K562 (cell line): ENCODE measurements around the gene SLC35G6. TPM values are rescaled to one million over a fixed set of nuclear protein-coding genes. Genes with fewer than 3 reads are reported as not detected.

Source experiments
- BACH1 ChIP-seq: fragments of 200-800 bp; sonication (Bioruptor generic); IDR thresholded peaks from 2 replicates; pipeline ENCODE4 v1.6.1; 2016; ENCODE audit warnings: missing genetic modification characterization, missing compliant biosample characterization
- CXXC5 ChIP-seq: fragments of 250-450 bp; sonication (Bioruptor Pico); IDR thresholded peaks from 2 replicates; pipeline ENCODE4 v1.8.0; 2022; ENCODE audit warnings: inconsistent platforms, mild to moderate bottlenecking, moderate library complexity
- EHMT2 ChIP-seq: fragments of 450-650 bp; IDR thresholded peaks from 2 replicates; pipeline ENCODE4 v1.6.1; 2018; ENCODE audit warnings: antibody characterized with exemption
- ERF ChIP-seq: fragments of 450-650 bp; formaldehyde crosslinking; IDR thresholded peaks from 2 replicates; pipeline ENCODE4 v1.4.0; 2020; ENCODE audit warnings: mild to moderate bottlenecking, mixed read lengths
- HIVEP1 ChIP-seq: fragments of 250-450 bp; sonication (Bioruptor Pico); IDR thresholded peaks from 2 replicates; pipeline ENCODE4 v1.4.0; 2020; ENCODE audit warnings: mild to moderate bottlenecking
- HMGN3 ChIP-seq: IDR thresholded peaks from 2 replicates; pipeline ENCODE4 v1.6.1; 2011; ENCODE audit warnings: borderline replicate concordance, low read depth, mild to moderate bottlenecking, mixed read lengths, low read length; ENCODE audit not compliant: insufficient read length; ENCODE audit errors: extremely low read depth
- KLF10 ChIP-seq: fragments of 250-450 bp; sonication (Bioruptor Pico); IDR thresholded peaks from 2 replicates; pipeline ENCODE4 v1.6.1; 2021; ENCODE audit warnings: matching md5 sums
- NCOR1 ChIP-seq: fragments of 450-650 bp; IDR thresholded peaks from 2 replicates; pipeline ENCODE4 v1.6.1; 2016; ENCODE audit warnings: mild to moderate bottlenecking, moderate library complexity
- RCOR1 ChIP-seq, 2 experiments: IDR thresholded peaks; 2 replicates each; pipeline ENCODE4 v1.6.1; 2012; ENCODE audit warnings: low read depth in 2 of 2, low read length in 2 of 2, borderline replicate concordance in 1 of 2, improper control_type of control experiment in 1 of 2
- REST ChIP-seq, 2 experiments: fragments of 450-650 bp; formaldehyde crosslinking in 1 of 2; IDR thresholded peaks; 2 replicates each; pipeline versions ENCODE4 v1.4.0 to v1.6.1; 2014 to 2020; ENCODE audit warnings: mild to moderate bottlenecking in 2 of 2, borderline replicate concordance in 1 of 2, low read depth in 1 of 2
- SP1 ChIP-seq: sonication (generic); formaldehyde crosslinking; IDR thresholded peaks from 2 replicates; pipeline ENCODE4 v1.8.1; 2022; ENCODE audit warnings: mild to moderate bottlenecking, missing genetic modification reagents
- STAT5B ChIP-seq: fragments of 250-450 bp; sonication (Bioruptor Pico); IDR thresholded peaks from 2 replicates; pipeline ENCODE4 v1.8.0; 2021; ENCODE audit warnings: mild to moderate bottlenecking, inconsistent platforms
- ZMIZ1 ChIP-seq, 2 experiments: fragments of 150-350 bp in 1 of 2; IDR thresholded peaks; 2 replicates each; pipeline ENCODE4 v1.6.1; 2012 to 2016; ENCODE audit warnings: low read depth in 2 of 2, low read length in 2 of 2, mild to moderate bottlenecking in 1 of 2, moderate library complexity in 1 of 2
- ZNF589 ChIP-seq: fragments of 200-800 bp; sonication (Bioruptor generic); IDR thresholded peaks from 2 replicates; pipeline ENCODE4 v1.6.1; 2016; ENCODE audit warnings: low read depth, missing genetic modification characterization, missing compliant biosample characterization
- polyA plus RNA-seq, 8 experiments: library from polyadenylated mRNA; depleted of rRNA in 4 of 8; stranded (reverse) in 5 of 8; unstranded in 3 of 8; fragments of >200 nt; fragmentation: Nextera tagmentation in 2 of 8; fragmentation: Illumina TruSeq in 1 of 8; extraction: Ambion mirVana in 2 of 8; extraction: Trizol in 1 of 8; gene quantifications; 2 replicates each; pipeline versions ENCODE4 v1.2.1 to v1.2.3, GENCODE V29; 2011 to 2014; ENCODE audit warnings: inconsistent platforms in 1 of 8, missing spikeins in 1 of 8
- total RNA-seq, 7 experiments: library from RNA; depleted of rRNA in 6 of 7; stranded (reverse); fragments of >200 nt in 6 of 7; fragmentation: Illumina TruSeq in 2 of 7; extraction: Trizol in 2 of 7; gene quantifications; 2 replicates each; pipeline versions ENCODE4 v1.2.1 to v1.2.3, GENCODE V29; 2011 to 2021; ENCODE audit warnings: low replicate concordance in 1 of 7

The SLC35G6 gene
- total and polyA plus RNA-seq, 9 of the 15 experiments (the other 6 are each of a cell fraction or from before 2014, with no cell fraction given): not detected

- no peak for TF ChIP-seq KLF10 (CRISPR knock-in tag)
- TF ChIP-seq SP1: 0 out of 2 replicates have a peak, but pooled peaks have one; percentile 32
- no peak for TF ChIP-seq ERF (CRISPR knock-in tag)
- peak; percentile 35 for TF ChIP-seq HMGN3
- no peak for TF ChIP-seq HIVEP1 (CRISPR knock-in tag)
- TF ChIP-seq CXXC5: peak; percentile 28; the same call in 1 of the 2 replicates
- TF ChIP-seq RCOR1 (IDR thresholded peaks at IDR 0.05; ENCODE audit: borderline replicate concordance in 1 of 2, low read depth in 2 of 2, low read length in 2 of 2): peak in 1 of 2 experiments; percentile 39; a peak in 1 of 4 replicates
- 0 out of 2 replicates have a peak, but pooled peaks have one; percentile 34 for TF ChIP-seq REST (IDR thresholded peaks at IDR 0.05; ENCODE audit: borderline replicate concordance)
- no peak for TF ChIP-seq REST (CRISPR knock-in tag; IDR thresholded peaks at IDR 0.05; ENCODE audit: low read depth)
- peak in 1 of 2 experiments; percentile 52; a peak in 1 of 4 replicates for TF ChIP-seq ZMIZ1 (IDR thresholded peaks at IDR 0.05; ENCODE audit: low read depth in 2 of 2, low read length in 2 of 2)
- no peak for TF ChIP-seq NCOR1
- no peak for TF ChIP-seq EHMT2
- TF ChIP-seq STAT5B (CRISPR knock-in tag): no peak
- no peak for TF ChIP-seq ZNF589 (CRISPR knock-in tag)
- TF ChIP-seq BACH1: no peak
These were observed 36.3 kb upstream of the SLC35G6 start, which contains the start of gene CHRNB1 (continued) for GRCh38 chr17:7444682-7445618.
